Activated T-helper 2 cell treated with anti-CD3 and anti-CD28 coated beads, Interferon-gamma antibody, Interleukin-2, Interleukin-4, amounts not matched to agents 10 μg/mL and 5 μg/mL and 100 μg/mL, durations not matched to agents 14 hours and 24 hours and 36 hours (primary cell): ENCODE data around the gene CITED2. TPM values are rescaled to one million over a fixed set of nuclear protein-coding genes. Genes with fewer than 3 reads are reported as not detected.
"Not testable (repeated sequence)": the region's sequence is repeated elsewhere in the genome, so short reads cannot be mapped to it uniquely, and the experiment has no call there.

ENCODE experiments used
- DNase-seq: peaks from one replicate; pipeline ENCODE4 v3.0.0; 2021; ENCODE audit warnings: low spot score
- H3K27ac Mint-ChIP-seq: one replicate; pipeline ENCODE4 v1.8.0; 2021; ENCODE audit warnings: mixed read lengths
- H3K27me3 Mint-ChIP-seq: one replicate; pipeline ENCODE4 v1.8.0; 2021; ENCODE audit warnings: low read depth, mixed read lengths
- H3K36me3 Mint-ChIP-seq: one replicate; pipeline ENCODE4 v1.8.0; 2021; ENCODE audit warnings: low read depth, mixed read lengths
- H3K4me1 Mint-ChIP-seq: one replicate; pipeline ENCODE4 v1.8.0; 2021; ENCODE audit warnings: low read depth, mixed read lengths
- H3K4me3 Mint-ChIP-seq: one replicate; pipeline ENCODE4 v1.8.0; 2021; ENCODE audit warnings: low read depth, mild to moderate bottlenecking, moderate library complexity, mixed read lengths
- H3K9me3 Mint-ChIP-seq: one replicate; pipeline ENCODE4 v1.8.0; 2021; ENCODE audit warnings: mixed read lengths
- intact Hi-C: fragments of 100-400 bp; cut with micrococcal nuclease; formaldehyde crosslinking; loops from one replicate; pipeline ENCODE4 v1.15.1; 2023
- total RNA-seq: library from RNA; stranded (reverse); gene quantifications from 2 replicates; pipeline ENCODE4 v1.2.3, GENCODE V29; 2022

CITED2 gene
- 36.0 and 43.6 TPM in 2 replicates for total RNA-seq

GRCh38 chr6:139374357-139375225 is at the start of gene CITED2:
Gene CITED2, minus strand, starts transcription at chr6:139374648. Its CDS starts 704 bp downstream, at chr6:139373944.
- Mint-ChIP-seq H3K9me3 (no peaks in the 10 kb centered on the region), H3K27ac (peak within 1 kb of the TSS; percentile 98), H3K36me3 (peaks cover 37% of the 10 kb centered on the region), H3K27me3 (no peaks in the 10 kb centered on the region), H3K4me1 (peaks cover 48% of the 10 kb centered on the region), H3K4me3 (peak within 1 kb of the TSS; percentile 97)
- intact Hi-C loops: loop anchor here (1.0 to 10.0 kb wide), 12 partner anchors 68 to 1548 kb away; partner anchors contain the start of gene ABRACL
- peak; percentile 89 for DNase-seq

DNA sequence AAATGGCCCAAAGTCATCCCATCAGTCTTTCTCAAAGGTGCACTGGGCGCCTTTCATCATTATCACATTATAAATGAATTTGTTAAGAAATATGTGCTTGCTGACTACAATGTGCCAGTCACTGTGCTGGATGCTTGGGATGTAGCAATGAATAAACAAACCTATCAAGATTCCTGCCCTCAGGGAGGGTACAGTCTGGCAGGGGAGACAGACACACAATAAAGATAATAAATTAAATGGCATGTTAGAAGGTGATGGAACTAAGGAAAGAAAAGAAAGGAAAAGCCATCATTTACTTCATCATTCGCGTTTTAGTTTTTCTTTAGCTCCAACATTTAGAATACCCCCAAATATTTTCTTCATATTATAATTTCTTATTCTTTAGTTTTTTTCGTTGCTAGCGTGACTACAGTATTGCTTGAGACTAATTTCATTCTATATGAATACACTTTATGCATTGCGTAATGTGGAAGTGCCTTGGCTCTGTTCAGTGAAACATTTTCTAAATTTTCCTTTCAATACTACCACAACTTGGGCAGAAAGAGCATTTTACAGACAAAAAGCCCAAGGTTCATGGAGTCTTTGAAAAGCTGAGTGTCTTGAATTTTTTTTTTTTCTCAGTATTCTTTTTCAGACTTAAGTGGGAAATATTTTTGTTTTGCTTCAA is 48.7 kb upstream of the CITED2 start:
- H3K27ac Mint-ChIP-seq: no peak overlapping the region
- H3K4me3 Mint-ChIP-seq: no peak overlapping the region
- no peak for DNase-seq
- intact Hi-C loops: no loop called here
- H3K27me3 Mint-ChIP-seq: peaks cover 39% of the 10 kb centered on the region
- no peaks in the 10 kb centered on the region for H3K4me1 Mint-ChIP-seq
- H3K36me3 Mint-ChIP-seq: no peaks in the 10 kb centered on the region
- H3K9me3 Mint-ChIP-seq: no peaks in the 10 kb centered on the region

- Mint-ChIP-seq H3K9me3 (no peaks in the 10 kb centered on the region), H3K27me3 (peaks cover 41% of the 10 kb centered on the region), H3K36me3 (no peaks in the 10 kb centered on the region), H3K4me3 (no peak overlapping the region), H3K27ac (no peak overlapping the region), H3K4me1 (no peaks in the 10 kb centered on the region)
- intact Hi-C loops: no loop called here
- no peak for DNase-seq
Observed at GRCh38 chr6:139422105-139423036, 47.9 kb upstream of the CITED2 start.

GRCh38 chr6:139418481-139419132 is 44.2 kb upstream of the CITED2 start:
- no peak for DNase-seq
- no peaks in the 10 kb centered on the region for H3K36me3 Mint-ChIP-seq
- peaks cover 39% of the 10 kb centered on the region for H3K27me3 Mint-ChIP-seq
- H3K27ac Mint-ChIP-seq: no peak overlapping the region
- intact Hi-C loops: no loop called here
- H3K4me3 Mint-ChIP-seq: no peak overlapping the region
- H3K4me1 Mint-ChIP-seq: no peaks in the 10 kb centered on the region
- no peaks in the 10 kb centered on the region for H3K9me3 Mint-ChIP-seq

GRCh38 chr6:139416146-139416545 is 41.7 kb upstream of the CITED2 start:
- H3K27ac Mint-ChIP-seq: no peak overlapping the region
- no peaks in the 10 kb centered on the region for H3K4me1 Mint-ChIP-seq
- no peak for DNase-seq
- H3K36me3 Mint-ChIP-seq: no peaks in the 10 kb centered on the region
- H3K27me3 Mint-ChIP-seq: peaks cover 31% of the 10 kb centered on the region
- intact Hi-C loops: no loop called here
- H3K9me3 Mint-ChIP-seq: no peaks in the 10 kb centered on the region
- H3K4me3 Mint-ChIP-seq: no peak overlapping the region

GRCh38 chr6:139415365-139415764 is 40.9 kb upstream of the CITED2 start:
- DNase-seq: no peak
- intact Hi-C loops: no loop called here
- no peaks in the 10 kb centered on the region for H3K9me3 Mint-ChIP-seq
- no peaks in the 10 kb centered on the region for H3K4me1 Mint-ChIP-seq
- H3K4me3 Mint-ChIP-seq: no peak overlapping the region
- H3K27ac Mint-ChIP-seq: no peak overlapping the region
- no peaks in the 10 kb centered on the region for H3K36me3 Mint-ChIP-seq
- peaks cover 31% of the 10 kb centered on the region for H3K27me3 Mint-ChIP-seq

GRCh38 chr6:139412103-139412502 is 37.7 kb upstream of the CITED2 start:
- intact Hi-C loops, H3K9me3 Mint-ChIP-seq, DNase-seq, H3K27ac Mint-ChIP-seq, H3K36me3 Mint-ChIP-seq, H3K4me1 Mint-ChIP-seq, H3K4me3 Mint-ChIP-seq: not testable (repeated sequence)
- peaks cover 17% of the 10 kb centered on the region for H3K27me3 Mint-ChIP-seq

DNA sequence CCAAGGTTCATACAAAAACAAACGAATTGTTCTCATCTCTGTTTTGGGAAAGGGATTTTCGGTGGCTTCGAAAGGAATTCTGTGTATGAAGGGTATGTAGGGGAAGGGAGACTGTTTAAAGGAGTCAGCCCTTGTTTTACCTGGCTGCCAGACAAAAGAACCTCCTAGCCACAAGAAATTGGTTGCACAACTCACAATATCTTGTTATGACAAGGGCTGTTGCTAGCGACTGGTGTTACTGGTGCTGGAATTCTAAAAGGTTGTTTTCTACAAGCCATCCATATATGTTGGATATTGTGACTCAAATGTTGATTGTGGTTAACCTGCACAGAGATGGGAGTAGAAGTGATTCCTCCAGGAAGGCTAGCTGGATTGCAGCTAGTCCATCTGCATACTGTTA is 34.6 kb upstream of the CITED2 start:
- intact Hi-C loops: no loop called here
- Mint-ChIP-seq H3K4me3 (no peak overlapping the region), H3K27me3 (peaks cover 4% of the 10 kb centered on the region), H3K27ac (no peak overlapping the region), H3K36me3 (no peaks in the 10 kb centered on the region), H3K4me1 (no peaks in the 10 kb centered on the region), H3K9me3 (no peaks in the 10 kb centered on the region)
- no peak for DNase-seq

DNA sequence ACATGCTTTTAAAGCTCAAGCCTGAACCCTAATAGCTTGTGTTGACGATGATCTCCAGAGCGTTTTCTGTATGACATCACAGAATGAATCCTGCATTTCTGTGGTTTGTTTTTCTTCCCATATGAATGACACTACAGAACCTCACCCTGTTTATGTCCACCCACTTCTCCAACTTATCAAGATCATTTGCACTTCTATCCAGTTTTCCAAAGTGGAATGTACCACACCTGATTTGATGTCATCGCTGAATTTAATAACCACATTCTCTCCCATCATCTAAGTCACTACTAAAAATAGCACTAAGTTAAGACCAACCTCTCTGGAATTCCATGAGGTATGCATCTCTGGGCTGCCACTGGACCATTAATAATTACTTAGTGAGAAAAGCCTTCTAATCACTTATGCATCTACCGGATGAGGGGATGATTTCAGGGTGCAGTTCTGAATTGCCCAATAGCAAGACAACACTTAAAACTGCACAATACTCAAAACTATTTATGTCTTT is 33.3 kb upstream of the CITED2 start:
- no peaks in the 10 kb centered on the region for H3K4me1 Mint-ChIP-seq

GRCh38 chr6:139406577-139407343 is 32.3 kb upstream of the CITED2 start:
- no peaks in the 10 kb centered on the region for H3K36me3 Mint-ChIP-seq
- no peaks in the 10 kb centered on the region for H3K4me1 Mint-ChIP-seq
- DNase-seq: no peak
- H3K9me3 Mint-ChIP-seq: no peaks in the 10 kb centered on the region
- intact Hi-C loops: no loop called here
- no peak overlapping the region for H3K27ac Mint-ChIP-seq
- H3K27me3 Mint-ChIP-seq: no peaks in the 10 kb centered on the region
- no peak overlapping the region for H3K4me3 Mint-ChIP-seq

More for the DNA sequence above, 33.3 kb upstream of the CITED2 start:
- Mint-ChIP-seq H3K9me3 (no peaks in the 10 kb centered on the region), H3K27me3 (no peaks in the 10 kb centered on the region), H3K4me3 (no peak overlapping the region), H3K36me3 (no peaks in the 10 kb centered on the region), H3K27ac (no peak overlapping the region)
- intact Hi-C loops: no loop called here
- DNase-seq: no peak

DNA sequence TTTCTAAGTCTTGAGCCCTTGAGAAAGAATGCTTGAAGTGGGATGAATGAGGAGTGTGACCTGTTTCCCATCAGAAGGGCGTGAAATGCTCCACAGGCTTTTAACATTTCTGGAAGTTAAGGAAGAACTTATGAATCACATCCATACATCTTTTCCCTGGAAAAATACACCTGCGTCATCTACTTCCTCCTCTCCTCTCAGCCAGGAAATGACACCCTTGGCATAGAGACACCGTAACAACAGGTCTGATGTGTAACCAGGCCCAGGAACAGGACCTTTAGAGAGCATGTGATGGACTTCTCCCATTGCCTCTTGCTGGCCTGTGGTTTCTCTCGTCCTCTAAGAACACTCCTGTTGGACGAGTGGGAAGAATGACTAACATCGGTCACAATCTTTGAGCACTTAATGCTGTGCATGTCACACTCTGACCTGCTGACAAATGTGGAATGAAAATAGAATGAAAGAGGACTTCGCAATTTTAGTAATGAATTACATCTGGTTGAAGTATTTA is 28.5 kb upstream of the CITED2 start:
- Mint-ChIP-seq H3K27me3 (peaks cover 11% of the 10 kb centered on the region), H3K9me3 (no peaks in the 10 kb centered on the region), H3K36me3 (no peaks in the 10 kb centered on the region), H3K27ac (no peak overlapping the region), H3K4me1 (no peaks in the 10 kb centered on the region), H3K4me3 (no peak overlapping the region)
- intact Hi-C loops: no loop called here
- no peak for DNase-seq
